CD1c-positive myeloid dendritic cell (primary cell): ENCODE data around the gene TRMT2A.

ENCODE experiments used
- DNase-seq: peaks from one replicate; pipeline ENCODE4 v3.0.0-alpha.2; 2016; ENCODE audit errors: extremely low spot score

Gene TRMT2A

GRCh38 chr22:20102203-20102780 lies 14.7 kb downstream of the TRMT2A start:
- no peak for DNase-seq

DNA sequence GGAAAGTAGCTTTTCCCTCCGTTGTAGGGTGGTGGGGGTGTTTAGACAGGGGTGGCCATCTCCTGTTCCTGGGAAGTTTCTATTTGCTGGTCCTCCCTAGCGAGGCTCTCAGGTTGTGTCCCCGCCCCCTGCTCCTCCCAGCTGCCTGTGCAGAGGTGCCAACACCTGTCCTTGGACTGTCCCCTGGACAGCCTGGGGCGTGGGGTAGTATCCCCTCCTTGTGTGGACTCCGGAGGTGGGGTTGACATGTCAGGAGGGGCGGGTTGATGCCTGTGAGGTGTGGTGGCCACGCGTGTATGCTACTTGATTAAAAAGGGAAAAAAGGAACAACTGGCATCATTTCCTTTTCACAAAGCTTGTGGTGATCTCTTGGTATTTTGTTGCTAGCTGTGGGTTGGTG lies 15.4 kb downstream of the TRMT2A start:
- DNase-seq, result no peak

DNA sequence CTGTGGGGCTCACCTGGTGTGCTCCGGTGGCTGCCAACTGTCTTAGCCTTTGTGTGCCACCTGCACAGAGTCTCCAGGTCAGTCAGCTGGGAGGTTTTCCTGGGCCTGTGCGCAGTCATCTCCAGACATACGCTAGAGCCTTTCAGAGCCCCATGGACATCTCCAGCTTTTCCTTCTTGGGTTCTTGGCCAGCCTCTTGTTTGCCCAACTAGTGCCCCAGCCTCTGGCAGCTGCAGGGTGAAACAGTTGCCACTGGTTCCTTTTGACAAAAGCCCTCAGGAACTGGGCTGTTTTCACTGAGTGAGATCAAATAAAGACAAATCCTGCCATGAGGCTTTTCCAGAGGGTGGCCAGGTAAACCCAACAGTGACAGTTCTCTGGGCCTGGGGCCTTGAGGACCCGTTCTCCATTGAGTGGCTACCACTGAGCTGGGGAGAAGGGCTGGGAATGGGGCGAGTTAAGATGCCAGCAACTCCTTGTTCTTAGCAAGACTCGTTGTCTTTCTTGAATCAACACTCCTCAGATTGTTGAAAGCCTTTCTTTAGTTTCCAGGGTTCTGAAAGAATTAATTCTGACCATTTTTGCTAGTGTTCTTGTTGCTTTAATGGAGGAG lies 17.8 kb downstream of the TRMT2A start:
- DNase-seq, result no peak

DNA sequence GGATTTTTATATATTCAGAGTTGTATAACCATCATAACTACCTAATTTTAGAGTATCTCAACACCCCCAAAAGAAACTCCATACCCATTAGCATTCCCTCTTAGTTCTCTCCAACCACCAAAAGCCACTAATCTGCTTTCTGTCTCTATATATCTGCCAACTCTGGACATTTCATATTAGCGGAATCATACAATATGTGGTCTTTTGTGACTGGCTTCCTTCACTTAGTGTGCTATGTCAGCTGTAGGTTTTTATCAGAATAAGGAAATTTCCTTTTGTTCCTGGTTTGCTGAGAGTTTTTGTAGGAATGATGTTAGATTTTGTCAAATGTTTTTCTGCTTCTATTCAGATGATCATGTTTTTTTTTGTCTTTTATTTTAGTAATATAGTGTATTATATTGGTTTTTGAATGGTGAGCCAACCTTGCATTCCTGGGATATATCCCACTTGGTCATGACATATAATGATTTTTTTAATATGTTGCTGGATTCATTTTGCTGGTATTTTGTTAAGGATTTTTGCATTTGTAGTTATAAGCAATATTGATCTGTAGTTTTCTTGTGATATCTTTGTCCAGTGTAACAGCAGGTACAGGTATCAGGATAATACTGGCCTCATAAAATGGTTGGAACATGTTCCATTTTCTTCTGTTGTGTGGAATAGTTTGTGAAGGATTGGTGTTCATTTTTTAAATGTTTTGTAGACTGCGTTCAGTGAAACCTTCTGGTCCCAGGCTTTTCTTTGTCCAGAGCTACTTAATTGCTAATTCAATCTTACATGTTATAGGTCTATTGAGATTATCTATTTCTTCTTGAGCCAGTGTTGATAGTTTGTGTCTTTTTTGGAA lies 20.2 kb downstream of the TRMT2A start:
- no peak for DNase-seq

GRCh38 chr22:20095521-20095920 lies 21.5 kb downstream of the TRMT2A start:
- DNase-seq, result no peak

GRCh38 chr22:20094197-20094807 lies 22.7 kb downstream of the TRMT2A start:
- DNase-seq, result no peak

- no peak for DNase-seq
Measured at GRCh38 chr22:20093418-20094196, 23.4 kb downstream of the TRMT2A start.

- DNase-seq, result no peak
Measured at GRCh38 chr22:20092477-20092854, 24.6 kb downstream of the TRMT2A start.

- DNase-seq, result no peak
Measured at GRCh38 chr22:20091690-20092476, 25.1 kb downstream of the TRMT2A start.

DNA sequence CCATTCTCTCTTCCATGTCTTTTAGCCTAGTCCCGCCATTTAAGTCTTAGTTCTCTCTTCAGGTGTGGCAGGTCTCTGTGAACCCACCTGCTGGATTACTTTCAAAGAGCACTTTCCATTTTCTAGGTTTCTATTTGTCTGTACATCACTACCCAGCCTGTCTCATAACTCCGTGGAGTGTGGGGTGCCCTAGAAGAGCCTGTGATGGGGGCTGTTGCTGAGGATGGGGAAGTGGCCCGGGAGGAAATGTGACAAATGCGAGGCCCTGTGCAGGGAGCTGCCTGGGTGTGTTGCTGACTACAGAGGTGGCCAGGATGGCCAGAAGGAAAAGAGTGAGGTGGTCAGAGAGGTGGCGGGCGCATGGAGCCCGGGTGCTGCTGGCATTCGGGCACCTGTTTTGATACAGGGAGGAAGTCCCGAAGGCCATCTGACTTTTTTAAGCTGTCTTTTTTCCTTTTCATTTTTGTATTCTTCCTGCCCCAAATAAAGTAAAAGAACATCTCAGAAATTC lies 26.2 kb downstream of the TRMT2A start:
- no peak for DNase-seq

DNA sequence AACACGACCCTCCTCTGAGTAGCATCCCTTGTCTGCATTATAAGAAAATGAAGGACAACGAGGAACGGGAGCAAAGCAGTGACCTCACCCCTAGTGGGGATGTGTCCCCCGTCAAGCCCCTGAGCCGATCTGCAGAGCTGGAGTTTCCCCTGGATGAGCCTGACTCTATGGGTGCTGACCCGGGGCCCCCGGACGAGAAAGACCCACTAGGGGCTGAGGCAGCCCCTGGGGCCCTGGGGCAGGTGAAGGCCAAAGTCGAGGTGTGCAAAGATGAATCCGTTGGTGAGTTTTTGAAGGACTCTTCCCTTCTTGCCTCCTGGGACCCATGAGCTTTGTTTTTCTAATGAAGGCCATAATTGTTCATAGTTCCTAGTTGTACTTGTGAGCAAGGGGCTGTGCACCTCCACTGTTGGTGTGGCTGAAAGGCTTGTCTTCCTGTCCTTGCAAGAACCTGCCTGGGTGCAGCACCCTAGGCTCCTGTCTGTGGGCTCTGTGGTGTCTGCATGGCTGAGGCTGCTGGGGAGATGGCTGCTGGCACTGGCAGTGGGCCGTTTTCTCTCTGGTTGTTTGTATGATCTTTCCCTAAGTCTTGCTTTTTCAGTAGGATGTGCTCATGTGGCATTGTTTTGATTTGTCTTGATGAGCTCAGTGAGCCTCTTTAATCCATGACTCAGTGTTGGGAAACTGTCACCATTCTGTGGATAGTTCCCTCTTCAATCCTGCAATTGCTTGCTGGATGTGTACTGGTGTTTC lies 26.9 kb downstream of the TRMT2A start:
- DNase-seq, result no peak

- no peak for DNase-seq
Measured at GRCh38 chr22:20089226-20089976, 27.6 kb downstream of the TRMT2A start.

GRCh38 chr22:20088263-20088648 lies 28.8 kb downstream of the TRMT2A start:
- no peak for DNase-seq

DNA sequence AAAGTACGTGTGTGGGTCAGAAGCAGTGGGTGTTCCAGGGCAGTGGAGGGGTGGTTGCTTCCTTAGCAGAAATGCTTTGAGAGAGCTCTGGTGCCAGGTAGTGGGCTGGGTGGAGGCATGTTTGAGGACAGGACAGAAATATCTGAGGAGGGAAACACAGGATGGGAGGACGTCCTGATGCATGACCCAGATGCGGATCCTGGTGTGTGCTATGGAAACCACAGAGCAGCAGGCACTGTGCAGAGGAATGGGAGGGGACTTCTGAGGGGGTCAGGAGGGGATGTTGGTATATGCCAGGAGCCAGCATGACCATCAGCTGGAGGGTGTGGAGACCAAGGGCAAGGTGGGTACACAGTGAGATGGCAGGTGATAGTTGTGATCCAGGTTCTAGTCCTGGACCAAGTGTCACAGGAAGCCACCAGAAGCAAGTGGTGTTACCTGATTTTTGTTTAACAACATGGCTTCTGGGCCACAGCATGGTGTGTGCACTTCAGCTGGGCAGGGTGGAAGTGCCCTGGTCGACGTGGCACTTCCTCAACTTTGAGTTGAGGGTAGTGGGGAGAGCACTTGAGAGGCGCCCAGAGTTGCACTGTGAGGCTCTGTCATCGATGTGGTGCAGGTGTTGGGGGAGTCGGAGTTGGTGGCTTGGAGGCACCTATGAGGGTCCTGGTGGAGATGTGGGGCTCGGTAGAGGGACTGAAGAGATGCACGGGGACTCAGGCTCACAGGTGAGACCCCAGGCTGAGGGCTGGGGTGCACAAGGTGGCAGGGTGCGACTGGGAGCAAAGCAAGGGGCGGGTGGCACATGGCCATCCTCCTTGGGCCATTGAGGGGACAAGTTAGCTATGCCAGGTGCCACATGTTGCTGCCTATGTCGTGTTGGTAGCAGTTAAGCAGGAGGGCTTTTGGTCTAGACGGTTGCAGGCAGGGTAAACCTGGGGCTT lies 29.4 kb downstream of the TRMT2A start:
- DNase-seq, result no peak

DNA sequence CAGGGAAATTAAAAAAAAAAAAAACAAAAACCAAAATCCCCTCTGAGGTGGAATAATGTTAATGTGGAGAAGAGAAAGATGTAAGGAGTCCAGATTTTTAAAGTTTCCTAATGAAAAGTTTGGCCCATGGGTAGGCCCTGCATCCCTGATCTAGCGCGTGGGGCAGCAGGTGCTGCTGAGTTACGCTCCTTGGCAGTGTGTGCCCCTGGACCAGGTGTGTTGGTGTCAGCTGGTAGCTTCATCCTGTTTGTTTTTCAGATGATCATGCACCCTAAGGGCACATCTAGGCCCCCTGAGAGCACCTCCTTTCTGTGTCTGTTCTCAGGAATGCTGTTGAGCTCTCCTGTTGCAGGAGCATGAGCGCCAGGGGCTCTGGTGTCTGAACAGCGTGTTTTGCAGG lies 30.3 kb downstream of the TRMT2A start:
- DNase-seq, result no peak

DNA sequence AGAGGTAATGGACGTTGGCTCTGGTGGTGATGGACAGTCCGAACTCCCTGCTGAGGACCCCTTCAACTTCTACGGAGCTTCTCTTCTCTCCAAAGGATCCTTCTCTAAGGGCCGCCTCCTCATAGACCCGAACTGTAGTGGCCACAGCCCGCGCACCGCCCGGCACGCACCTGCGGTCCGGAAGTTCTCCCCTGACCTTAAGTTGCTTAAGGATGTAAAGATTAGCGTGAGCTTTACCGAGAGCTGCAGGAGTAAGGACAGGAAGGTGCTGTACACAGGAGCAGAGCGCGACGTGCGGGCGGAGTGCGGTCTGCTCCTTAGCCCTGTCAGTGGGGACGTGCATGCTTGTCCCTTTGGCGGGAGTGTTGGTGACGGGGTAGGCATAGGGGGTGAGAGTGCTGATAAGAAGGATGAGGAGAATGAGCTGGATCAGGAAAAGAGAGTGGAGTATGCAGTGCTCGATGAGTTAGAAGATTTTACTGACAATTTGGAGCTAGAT lies 30.9 kb downstream of the TRMT2A start:
- no peak for DNase-seq

- no peak for DNase-seq
Measured at GRCh38 chr22:20085651-20086050, 31.4 kb downstream of the TRMT2A start.
